SU-DHL-6 (cell line): ENCODE measurements around the gene HID1.

Source experiments
- CTCF ChIP-seq: fragments of 200-600 bp; sonication (generic); IDR thresholded peaks from one replicate; pipeline ENCODE4 v1.5.1; 2017; ENCODE audit warnings: antibody characterized with exemption, mild to moderate bottlenecking, low read length, moderate library complexity; ENCODE audit not compliant: insufficient read depth, poor library complexity, severe bottlenecking
- EZH2phosphoT487 ChIP-seq: fragments of 200-600 bp; sonication (generic), shearing (Covaris generic); conservative IDR thresholded peaks from 2 replicates; pipeline ENCODE4 v1.6.1; 2018; ENCODE audit warnings: mild to moderate bottlenecking, antibody characterized with exemption, low read length, moderate library complexity, mixed read lengths

- TF ChIP-seq CTCF = no peak
- no peak for TF ChIP-seq EZH2phosphoT487
Measured at GRCh38 chr17:74925242-74925641, 47.3 kb downstream of the HID1 start.
